SK-N-SH (cell line): Measurements from ENCODE around the gene DNAJC10. TPM values are rescaled to one million over a fixed set of nuclear protein-coding genes. Genes with fewer than 3 reads are reported as not detected.

ENCODE experiments used
- CTCF ChIA-PET: fragments of 300-600, 350-600 bp; formaldehyde crosslinking; extraction: SDS; loops from one replicate; lab custom pipeline; 2021; lab: Yijun Ruan, JAX
- POLR2A ChIA-PET: fragments of 350-600 bp; sonication (Branson Sonifier 250); formaldehyde crosslinking; extraction: SDS; loops from one replicate; lab custom pipeline; 2020; ENCODE audit warnings: antibody characterized with exemption, inconsistent platforms; lab: Yijun Ruan, JAX
- DNase-seq: peaks from one replicate; pipeline ENCODE4 v3.0.0; 2012
- H2AFZ ChIP-seq: fragments of 200-600 bp; sonication (generic); 2 replicates; pipeline ENCODE4 v1.8.1; 2016; ENCODE audit warnings: antibody characterized with exemption, mild to moderate bottlenecking, low read depth
- H3F3A ChIP-seq: fragments of 200-600 bp; sonication (generic); replicated peaks from 2 replicates; pipeline ENCODE3; 2016; ENCODE audit warnings: antibody characterized with exemption, mild to moderate bottlenecking; ENCODE audit not compliant: insufficient read depth
- H3K27ac ChIP-seq, 2 experiments: fragments of 200-500 bp in 1 of 2; fragments of 200-600 bp in 1 of 2; sonication (Bioruptor generic) in 1 of 2; sonication (generic), shearing (Covaris generic) in 1 of 2; 2 replicates each; pipeline versions ENCODE4 v1.5.1 to v1.6.1; 2014 to 2016; ENCODE audit warnings: low read depth in 2 of 2, inconsistent platforms in 1 of 2, low read length in 1 of 2, mild to moderate bottlenecking in 1 of 2, mixed read lengths in 1 of 2
- H3K27me3 ChIP-seq: fragments of 200-600 bp; sonication (generic), shearing (Covaris generic); 2 replicates; pipeline ENCODE4 v1.6.1; 2016; ENCODE audit warnings: mixed run types; ENCODE audit not compliant: insufficient read depth
- H3K36me3 ChIP-seq, 2 experiments: fragments of 200-500 bp in 1 of 2; fragments of 200-600 bp in 1 of 2; sonication (Bioruptor generic) in 1 of 2; sonication (generic) in 1 of 2; replicated peaks in 1 of 2; 2 replicates each; pipeline versions ENCODE3 to v1.5.1; 2014 to 2016; ENCODE audit warnings: low read length in 1 of 2, mild to moderate bottlenecking in 1 of 2; ENCODE audit not compliant: insufficient read depth in 2 of 2, control insufficient read depth in 1 of 2
- H3K4me1 ChIP-seq, 2 experiments: fragments of 200-500 bp in 1 of 2; fragments of 200-600 bp in 1 of 2; sonication (Bioruptor generic) in 1 of 2; sonication (generic), shearing (Covaris generic) in 1 of 2; 2 replicates each; pipeline versions ENCODE4 v1.5.1 to v1.6.1; 2014 to 2016; ENCODE audit warnings: low read depth in 1 of 2, low read length in 1 of 2, mixed run types in 1 of 2; ENCODE audit not compliant: insufficient read depth in 2 of 2, control insufficient read depth in 1 of 2
- H3K4me2 ChIP-seq: fragments of 200-600 bp; sonication (generic), shearing (Covaris generic); 2 replicates; pipeline ENCODE4 v1.6.1; 2017; ENCODE audit warnings: mixed run types
- H3K4me3 ChIP-seq, 2 experiments: fragments of 200-500 bp in 1 of 2; fragments of 200-600 bp in 1 of 2; sonication (Bioruptor generic) in 1 of 2; sonication (generic), shearing (Covaris generic) in 1 of 2; 2 replicates each; pipeline versions ENCODE4 v1.5.1 to v1.8.1; 2014 to 2016; ENCODE audit warnings: low read depth in 2 of 2, inconsistent platforms in 1 of 2, low read length in 1 of 2, mild to moderate bottlenecking in 1 of 2, mixed read lengths in 1 of 2, moderate library complexity in 1 of 2
- H3K79me2 ChIP-seq: fragments of 200-600 bp; sonication (generic); 2 replicates; pipeline ENCODE4 v1.8.1; 2017; ENCODE audit warnings: mild to moderate bottlenecking; ENCODE audit not compliant: insufficient read depth
- H3K9ac ChIP-seq: fragments of 200-600 bp; sonication (generic); 2 replicates; pipeline ENCODE4 v1.6.1; 2017; ENCODE audit warnings: mixed run types
- H3K9me2 ChIP-seq: fragments of 200-600 bp; sonication (generic); 2 replicates; pipeline ENCODE4 v1.6.1; 2017; ENCODE audit warnings: mixed run types
- H3K9me3 ChIP-seq: fragments of 200-600 bp; sonication (generic); 2 replicates; pipeline ENCODE4 v1.6.1; 2017; ENCODE audit warnings: mixed run types, mild to moderate bottlenecking, moderate library complexity
- H4K20me1 ChIP-seq: fragments of 200-600 bp; sonication (generic); 2 replicates; pipeline ENCODE4 v1.6.1; 2017; ENCODE audit warnings: mild to moderate bottlenecking, mixed run types; ENCODE audit not compliant: insufficient read depth
- CHD2 ChIP-seq: fragments of 150-350 bp; IDR thresholded peaks from 2 replicates; pipeline ENCODE4 v1.6.1; 2018; ENCODE audit warnings: low read length; ENCODE audit not compliant: partially characterized antibody
- ELF1 ChIP-seq: IDR thresholded peaks from 2 replicates; pipeline ENCODE4 v1.4.0; 2012
- EP300 ChIP-seq, 2 experiments: IDR thresholded peaks; 2 replicates each; pipeline versions ENCODE4 v1.4.0 to v1.6.1; 2012; ENCODE audit warnings: borderline replicate concordance in 1 of 2, low read depth in 1 of 2, low read length in 1 of 2
- EZH2phosphoT487 ChIP-seq: fragments of 200-600 bp; sonication (generic); IDR thresholded peaks from 2 replicates; pipeline ENCODE4 v1.6.1; 2017; ENCODE audit warnings: low read depth, mixed run types, mild to moderate bottlenecking, antibody characterized with exemption, moderate library complexity, borderline replicate concordance
- GABPA ChIP-seq: IDR thresholded peaks from 2 replicates; pipeline ENCODE4 v1.4.0; 2012; ENCODE audit warnings: low read depth, mild to moderate bottlenecking
- MEF2A ChIP-seq: IDR thresholded peaks from 2 replicates; pipeline ENCODE4 v1.4.0; 2012; ENCODE audit warnings: low read depth, borderline replicate concordance
- NFIC ChIP-seq: IDR thresholded peaks from 2 replicates; pipeline ENCODE4 v1.4.0; 2012; ENCODE audit warnings: borderline replicate concordance
- POLR2AphosphoS5 ChIP-seq: IDR thresholded peaks from 2 replicates; pipeline ENCODE4 v1.6.1; 2012; ENCODE audit warnings: low read depth, low read length
- SIN3A ChIP-seq: IDR thresholded peaks from 2 replicates; pipeline ENCODE4 v1.6.1; 2012; ENCODE audit warnings: low read depth, mild to moderate bottlenecking, low read length, moderate library complexity, borderline replicate concordance
- TEAD4 ChIP-seq: IDR thresholded peaks from 2 replicates; pipeline ENCODE4 v1.4.0; 2012; ENCODE audit warnings: mild to moderate bottlenecking, borderline replicate concordance; ENCODE audit not compliant: insufficient read depth
- YY1 ChIP-seq: IDR thresholded peaks from 2 replicates; pipeline ENCODE4 v1.4.0; 2012; ENCODE audit warnings: low read depth, mild to moderate bottlenecking
- WGBS: methylation state at CpG from one replicate; pipeline ENCODE4 v1.1.6; 2017; ENCODE audit warnings: low lambda C conversion rate; 5-methylcytosine and 5-hydroxymethylcytosine counted together
- polyA plus RNA-seq, 3 experiments: library from polyadenylated mRNA; depleted of rRNA; stranded (reverse); fragments of >200 nt; gene quantifications; 2 replicates each; pipeline ENCODE4 v1.2.3, GENCODE V29; 2012
- TF ChIP-seq, protein P1 (sequence below): fragments of 150-350 bp; IDR thresholded peaks from 2 replicates; pipeline ENCODE4 v1.6.1; 2017; ENCODE audit warnings: antibody characterized with exemption, low read length, low read depth, borderline replicate concordance
- TF ChIP-seq, protein P2 (sequence below): IDR thresholded peaks from 2 replicates; pipeline ENCODE4 v1.4.0; 2012; ENCODE audit warnings: low read depth
- TF ChIP-seq, protein P3 (sequence below): IDR thresholded peaks from 2 replicates; pipeline ENCODE4 v1.6.1; 2012; ENCODE audit warnings: mild to moderate bottlenecking, low read depth, low read length, moderate library complexity

Gene DNAJC10
- polyA plus RNA-seq, 1 of the 3 experiments (the other 2 are of a cell fraction), result 30.8 TPM

DNA sequence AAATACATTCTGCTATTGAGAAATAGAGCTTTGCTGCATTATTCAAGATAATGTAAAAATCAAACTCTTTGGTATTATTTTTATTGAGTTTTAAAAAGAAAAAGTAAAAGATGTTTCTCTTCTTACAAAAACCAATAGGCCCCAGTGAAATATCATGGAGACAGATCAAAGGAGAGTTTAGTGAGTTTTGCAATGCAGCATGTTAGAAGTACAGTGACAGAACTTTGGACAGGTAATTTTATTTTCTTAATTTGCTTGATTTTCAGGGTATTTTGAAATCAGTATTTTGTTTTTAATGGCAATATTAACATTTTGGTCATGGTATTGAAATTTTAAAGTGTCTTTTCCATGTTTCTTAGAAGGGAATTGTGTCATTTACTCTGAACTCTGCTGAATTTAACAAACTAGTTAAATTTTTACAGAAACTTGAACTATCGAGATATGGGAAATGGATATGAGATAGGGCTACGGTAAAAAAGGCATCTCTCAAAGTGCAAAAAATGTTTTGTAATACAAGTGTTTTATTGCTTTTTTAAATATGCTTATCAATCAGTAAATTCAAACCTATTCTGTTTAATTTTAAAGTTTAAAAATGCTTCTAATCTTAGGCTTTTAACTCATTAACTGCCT is 13.8 kb downstream of the DNAJC10 start:
- Histone ChIP-seq H3K36me3 (peaks cover 74 to 78% of the 10 kb centered on the region in 2 experiments), H4K20me1 (no peaks in the 10 kb centered on the region), H3K9ac (no peak overlapping the region), H3K4me2 (no peak overlapping the region), H3K27me3 (no peaks in the 10 kb centered on the region), H3K9me2 (no peaks in the 10 kb centered on the region), H3K4me1 (peaks cover 0 to 2% of the 10 kb centered on the region in 2 experiments; a peak in 3 of 4 replicates), H3F3A (peaks cover 5% of the 10 kb centered on the region), H3K9me3 (no peaks in the 10 kb centered on the region), H3K4me3 (no peak overlapping the region), H3K27ac (no peak overlapping the region), H2AFZ (no peak overlapping the region), H3K79me2 (no peaks in the 10 kb centered on the region)
- ChIA-PET CTCF (interaction anchor here (1.9 kb wide), 1 partner anchor 38 kb away, joined by 5 read pairs; no protein-coding TSS in a partner anchor), POLR2A (no interaction called here)
- TF ChIP-seq GABPA, result no peak
- TF ChIP-seq, protein P1, sequence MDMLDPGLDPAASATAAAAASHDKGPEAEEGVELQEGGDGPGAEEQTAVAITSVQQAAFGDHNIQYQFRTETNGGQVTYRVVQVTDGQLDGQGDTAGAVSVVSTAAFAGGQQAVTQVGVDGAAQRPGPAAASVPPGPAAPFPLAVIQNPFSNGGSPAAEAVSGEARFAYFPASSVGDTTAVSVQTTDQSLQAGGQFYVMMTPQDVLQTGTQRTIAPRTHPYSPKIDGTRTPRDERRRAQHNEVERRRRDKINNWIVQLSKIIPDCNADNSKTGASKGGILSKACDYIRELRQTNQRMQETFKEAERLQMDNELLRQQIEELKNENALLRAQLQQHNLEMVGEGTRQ, result no peak
- no peak for TF ChIP-seq MEF2A
- TF ChIP-seq TEAD4, result no peak
- no peak for TF ChIP-seq YY1
- TF ChIP-seq EP300 (IDR thresholded peaks at IDR 0.05; ENCODE audit: borderline replicate concordance in 1 of 2, low read depth in 1 of 2, low read length in 1 of 2), result no peak
- TF ChIP-seq POLR2AphosphoS5, result no peak
- TF ChIP-seq, protein P2, sequence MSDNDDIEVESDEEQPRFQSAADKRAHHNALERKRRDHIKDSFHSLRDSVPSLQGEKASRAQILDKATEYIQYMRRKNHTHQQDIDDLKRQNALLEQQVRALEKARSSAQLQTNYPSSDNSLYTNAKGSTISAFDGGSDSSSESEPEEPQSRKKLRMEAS, result no peak
- TF ChIP-seq, protein P3, sequence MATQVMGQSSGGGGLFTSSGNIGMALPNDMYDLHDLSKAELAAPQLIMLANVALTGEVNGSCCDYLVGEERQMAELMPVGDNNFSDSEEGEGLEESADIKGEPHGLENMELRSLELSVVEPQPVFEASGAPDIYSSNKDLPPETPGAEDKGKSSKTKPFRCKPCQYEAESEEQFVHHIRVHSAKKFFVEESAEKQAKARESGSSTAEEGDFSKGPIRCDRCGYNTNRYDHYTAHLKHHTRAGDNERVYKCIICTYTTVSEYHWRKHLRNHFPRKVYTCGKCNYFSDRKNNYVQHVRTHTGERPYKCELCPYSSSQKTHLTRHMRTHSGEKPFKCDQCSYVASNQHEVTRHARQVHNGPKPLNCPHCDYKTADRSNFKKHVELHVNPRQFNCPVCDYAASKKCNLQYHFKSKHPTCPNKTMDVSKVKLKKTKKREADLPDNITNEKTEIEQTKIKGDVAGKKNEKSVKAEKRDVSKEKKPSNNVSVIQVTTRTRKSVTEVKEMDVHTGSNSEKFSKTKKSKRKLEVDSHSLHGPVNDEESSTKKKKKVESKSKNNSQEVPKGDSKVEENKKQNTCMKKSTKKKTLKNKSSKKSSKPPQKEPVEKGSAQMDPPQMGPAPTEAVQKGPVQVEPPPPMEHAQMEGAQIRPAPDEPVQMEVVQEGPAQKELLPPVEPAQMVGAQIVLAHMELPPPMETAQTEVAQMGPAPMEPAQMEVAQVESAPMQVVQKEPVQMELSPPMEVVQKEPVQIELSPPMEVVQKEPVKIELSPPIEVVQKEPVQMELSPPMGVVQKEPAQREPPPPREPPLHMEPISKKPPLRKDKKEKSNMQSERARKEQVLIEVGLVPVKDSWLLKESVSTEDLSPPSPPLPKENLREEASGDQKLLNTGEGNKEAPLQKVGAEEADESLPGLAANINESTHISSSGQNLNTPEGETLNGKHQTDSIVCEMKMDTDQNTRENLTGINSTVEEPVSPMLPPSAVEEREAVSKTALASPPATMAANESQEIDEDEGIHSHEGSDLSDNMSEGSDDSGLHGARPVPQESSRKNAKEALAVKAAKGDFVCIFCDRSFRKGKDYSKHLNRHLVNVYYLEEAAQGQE, result no peak
- TF ChIP-seq EZH2phosphoT487, result no peak
- TF ChIP-seq NFIC, result no peak
- DNase-seq, result no peak
- 98% methylated on average over 2 of the region's 2 CpGs for WGBS

DNA sequence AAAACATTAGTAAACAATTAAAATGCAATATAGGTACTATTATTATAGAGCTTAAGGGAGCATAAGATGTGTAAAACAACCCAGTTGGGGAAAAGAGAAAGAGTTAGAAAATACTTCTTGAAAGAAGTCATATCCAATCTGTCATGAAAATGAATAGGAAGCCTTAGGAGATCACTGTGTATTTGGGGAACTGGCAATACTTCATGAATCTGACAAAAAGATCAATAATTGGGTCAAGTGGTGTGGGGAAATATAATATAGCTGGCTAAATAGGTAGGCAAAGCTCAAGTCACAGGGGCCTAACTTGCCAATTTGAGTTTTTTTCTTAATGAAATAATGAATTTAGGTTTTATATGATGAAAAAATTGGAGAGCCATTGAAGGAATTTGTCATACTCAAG is 14.4 kb downstream of the DNAJC10 start:
- Histone ChIP-seq H3K4me1 (peaks cover 0 to 2% of the 10 kb centered on the region in 2 experiments; a peak in 3 of 4 replicates), H3K36me3 (peaks cover 73 to 80% of the 10 kb centered on the region in 2 experiments), H3K4me2 (no peak overlapping the region), H3K9ac (no peak overlapping the region), H3K9me2 (no peaks in the 10 kb centered on the region), H3K9me3 (no peaks in the 10 kb centered on the region), H3K79me2 (no peaks in the 10 kb centered on the region), H3F3A (peaks cover 5% of the 10 kb centered on the region), H3K27ac (no peak overlapping the region), H4K20me1 (no peaks in the 10 kb centered on the region), H3K27me3 (no peaks in the 10 kb centered on the region), H3K4me3 (no peak overlapping the region), H2AFZ (no peak overlapping the region)
- CTCF ChIA-PET, result interaction anchor here (1.1 to 1.9 kb wide), 2 partner anchors 11 to 37 kb away, joined by 3 to 5 read pairs; no protein-coding TSS in a partner anchor
- TF ChIP-seq SIN3A (no peak), ELF1 (no peak), EP300 (IDR thresholded peaks at IDR 0.05; ENCODE audit: borderline replicate concordance in 1 of 2, low read depth in 1 of 2, low read length in 1 of 2) (no peak), CHD2 (no peak)
- no peak for DNase-seq
- POLR2A ChIA-PET, result no interaction called here
